Measurements from ENCODE around the gene VPS25. TPM values are rescaled to one million over a fixed set of nuclear protein-coding genes. Genes with fewer than 3 reads are reported as not detected.

Gene VPS25
- total RNA-seq, 4 donors from 2014 or later: 24.5 to 44.7 (median 38.2) TPM

GRCh38 chr17:42782166-42783061, 9.2 kb downstream of the VPS25 start:
- H3K36me3 ChIP-seq: peaks cover under 1 to 25% (median 17%) of the 10 kb centered on the region in 3 donors
- DNase-seq (ENCODE audit: low spot score in 2 of 2): no peak
- 17 to 26% methylated on average over 28 to 29 of the region's 29 CpGs for WGBS, 2 donors
- H3K27me3 ChIP-seq: peaks cover 0 to 76% of the 10 kb centered on the region in 2 donors
- H3K4me3 ChIP-seq: peak overlapping the region in 1 of 4 donors; percentile 51
- no peak for TF ChIP-seq EP300 (IDR thresholded peaks at IDR 0.05)
- TF ChIP-seq CTCF (IDR thresholded peaks at IDR 0.05): no peak
- TF ChIP-seq POLR2A (IDR thresholded peaks at IDR 0.05): no peak
- no peak overlapping the region for H3K27ac ChIP-seq
- H3K4me1 ChIP-seq: peaks cover 0 to 56% (median 23%) of the 10 kb centered on the region in 4 donors
- no peaks in the 10 kb centered on the region for H3K9me3 ChIP-seq

- no peak overlapping the region for H3K4me3 ChIP-seq
- H3K9me3 ChIP-seq: no peaks in the 10 kb centered on the region
- H3K27me3 ChIP-seq: peaks cover 0 to 84% of the 10 kb centered on the region in 2 donors
- H3K4me1 ChIP-seq: peaks cover 0 to 56% (median 23%) of the 10 kb centered on the region in 4 donors
- TF ChIP-seq POLR2A (IDR thresholded peaks at IDR 0.05) (no peak), CTCF (IDR thresholded peaks at IDR 0.05) (no peak), EP300 (IDR thresholded peaks at IDR 0.05) (no peak)
- H3K27ac ChIP-seq: no peak overlapping the region
- H3K36me3 ChIP-seq: peaks cover 0 to 17% (median 9%) of the 10 kb centered on the region in 3 donors
- DNase-seq (ENCODE audit: low spot score in 2 of 2): no peak
- WGBS, 2 donors: 24 to 39% methylated on average over 9 of the region's 9 CpGs
Measured at GRCh38 chr17:42783062-42783790, 10.0 kb downstream of the VPS25 start.

GRCh38 chr17:42783791-42784138, 10.5 kb downstream of the VPS25 start:
- Histone ChIP-seq H3K27ac (no peak overlapping the region), H3K4me1 (peaks cover 0 to 56% (median 23%) of the 10 kb centered on the region in 4 donors), H3K4me3 (no peak overlapping the region), H3K36me3 (peaks cover 0 to 12% (median 6%) of the 10 kb centered on the region in 3 donors), H3K27me3 (peaks cover 0 to 86% of the 10 kb centered on the region in 2 donors), H3K9me3 (no peaks in the 10 kb centered on the region)
- 21 to 26% methylated on average over 21 to 22 of the region's 22 CpGs for WGBS, 2 donors
- no peak for DNase-seq (ENCODE audit: low spot score in 2 of 2)
- TF ChIP-seq EP300 (IDR thresholded peaks at IDR 0.05) (no peak), POLR2A (IDR thresholded peaks at IDR 0.05) (no peak), CTCF (IDR thresholded peaks at IDR 0.05) (no peak)

GRCh38 chr17:42784409-42784808, 11.2 kb downstream of the VPS25 start:
- peaks cover 0 to 86% of the 10 kb centered on the region in 2 donors for H3K27me3 ChIP-seq
- no peak for TF ChIP-seq EP300 (IDR thresholded peaks at IDR 0.05)
- no peak for TF ChIP-seq CTCF (IDR thresholded peaks at IDR 0.05)
- TF ChIP-seq POLR2A (IDR thresholded peaks at IDR 0.05): no peak
- WGBS, 2 donors: 10 to 23% methylated on average over 16 to 25 of the region's 25 CpGs
- H3K4me1 ChIP-seq: peaks cover 0 to 56% (median 23%) of the 10 kb centered on the region in 4 donors
- no peak overlapping the region for H3K4me3 ChIP-seq
- peaks cover 0 to 5% (median 0%) of the 10 kb centered on the region in 3 donors for H3K36me3 ChIP-seq
- no peak overlapping the region for H3K27ac ChIP-seq
- DNase-seq (ENCODE audit: low spot score in 2 of 2): no peak
- H3K9me3 ChIP-seq: no peaks in the 10 kb centered on the region
